Effector CD8-positive, alpha-beta T cell (primary cell): ENCODE data around the gene AP2M1.

ENCODE experiments used
- DNase-seq: peaks from one replicate; lab custom pipeline; 2025; lab: John Stamatoyannopoulos, UW

AP2M1 gene

DNA sequence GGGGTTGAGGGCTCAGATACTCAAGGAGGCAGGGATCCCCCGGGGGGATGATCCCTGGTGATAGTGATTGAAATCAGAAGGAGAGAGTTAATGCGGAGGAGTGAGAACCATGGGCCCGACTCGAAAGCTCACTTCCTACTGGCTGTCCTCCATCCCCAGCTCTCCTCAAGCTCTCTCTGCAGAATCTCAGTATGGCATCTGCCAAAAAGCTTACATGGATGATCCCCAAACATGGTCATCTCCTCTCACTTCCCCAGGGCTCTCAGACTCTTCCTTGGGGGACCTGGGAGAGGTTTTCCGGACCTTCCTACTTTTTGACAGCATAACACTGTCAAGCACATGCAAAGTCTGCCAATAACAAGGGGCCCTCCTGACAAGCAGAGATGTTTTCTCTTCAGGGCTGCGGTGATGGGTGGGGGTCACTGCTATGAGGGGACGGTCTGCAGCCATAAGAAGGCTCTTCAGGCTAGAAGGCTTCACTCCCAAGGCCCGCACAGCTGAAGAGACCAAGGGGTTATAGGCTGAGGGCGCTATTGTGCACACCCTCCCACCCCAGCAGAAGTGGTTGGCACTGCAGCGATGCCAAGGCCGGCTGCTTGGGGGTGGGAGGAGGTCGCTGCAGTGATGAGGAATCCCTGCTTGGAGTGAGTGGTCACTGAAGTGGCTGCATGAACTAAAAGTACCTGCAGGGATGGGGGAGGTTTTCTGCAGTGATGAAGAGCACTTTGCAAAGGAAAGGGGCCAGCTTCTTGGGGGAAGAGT is 53.9 kb downstream of the AP2M1 start:
- no peak for DNase-seq

DNA sequence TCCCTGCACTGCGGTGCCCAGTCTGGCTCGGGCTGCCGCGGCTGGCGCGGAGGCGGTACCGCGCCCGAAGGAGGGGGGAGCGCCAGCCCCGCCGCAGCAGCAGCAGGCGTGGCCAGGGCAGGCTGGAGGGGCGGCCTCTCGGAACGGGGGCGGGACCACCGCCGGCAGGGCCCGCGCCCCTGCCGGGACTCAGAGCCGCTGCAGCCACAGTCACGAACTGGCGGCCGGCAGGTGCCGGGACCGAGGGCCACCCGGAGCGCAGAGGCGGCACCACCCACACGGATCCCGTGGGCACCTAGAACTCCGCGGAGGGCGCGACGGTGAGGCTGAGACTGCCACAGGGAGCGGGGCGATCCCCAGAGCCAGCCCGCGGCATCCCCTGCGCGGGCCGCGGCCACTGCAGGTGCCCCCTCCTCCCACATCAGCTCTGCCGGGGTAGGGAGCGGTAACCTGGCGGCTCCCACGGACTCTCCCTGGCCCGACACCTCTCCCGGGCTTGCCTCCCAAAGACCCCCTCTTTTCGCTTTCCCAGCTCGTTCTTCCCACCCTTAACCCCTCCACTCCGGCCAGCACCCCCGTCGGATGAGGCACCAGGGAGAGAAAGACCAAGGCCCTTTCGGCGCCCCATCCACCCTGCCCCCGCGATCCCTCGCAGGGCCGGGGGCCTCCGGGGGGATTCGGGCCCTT is 54.9 kb downstream of the AP2M1 start, which contains the start of gene VWA5B2:
TSS of gene VWA5B2 (plus strand) at position 192 of the 687 bp plus-strand sequence. CDS start 944 bp downstream, outside the sequence.
- peak; percentile 55 for DNase-seq

DNA sequence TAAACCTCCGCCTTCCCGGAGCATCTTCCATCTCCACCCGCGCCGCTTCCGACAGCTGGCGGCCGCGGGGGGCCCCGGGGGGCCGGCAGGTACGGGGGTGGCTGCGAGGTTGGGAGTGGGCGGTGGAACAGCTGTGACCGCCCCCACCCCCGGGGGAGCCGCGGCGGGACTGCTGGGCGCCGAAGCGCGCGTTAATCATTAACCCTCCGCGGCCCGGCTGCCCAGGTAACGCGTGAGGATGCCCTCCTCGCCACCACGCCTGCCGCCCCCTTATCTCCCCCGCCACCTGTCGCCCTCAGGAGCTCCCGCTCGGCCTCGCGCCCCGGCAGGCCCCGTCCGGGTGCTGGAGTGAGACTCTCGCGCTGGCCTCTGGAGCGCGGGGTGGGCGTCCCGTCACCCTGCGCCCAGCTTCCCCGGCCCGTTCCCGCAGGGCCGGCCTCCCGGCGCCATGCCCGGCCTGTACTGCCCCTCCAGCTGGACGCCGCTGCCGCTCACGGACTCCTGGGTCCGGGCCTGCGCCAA is 55.5 kb downstream of the AP2M1 start:
- DNase-seq: no peak

DNA sequence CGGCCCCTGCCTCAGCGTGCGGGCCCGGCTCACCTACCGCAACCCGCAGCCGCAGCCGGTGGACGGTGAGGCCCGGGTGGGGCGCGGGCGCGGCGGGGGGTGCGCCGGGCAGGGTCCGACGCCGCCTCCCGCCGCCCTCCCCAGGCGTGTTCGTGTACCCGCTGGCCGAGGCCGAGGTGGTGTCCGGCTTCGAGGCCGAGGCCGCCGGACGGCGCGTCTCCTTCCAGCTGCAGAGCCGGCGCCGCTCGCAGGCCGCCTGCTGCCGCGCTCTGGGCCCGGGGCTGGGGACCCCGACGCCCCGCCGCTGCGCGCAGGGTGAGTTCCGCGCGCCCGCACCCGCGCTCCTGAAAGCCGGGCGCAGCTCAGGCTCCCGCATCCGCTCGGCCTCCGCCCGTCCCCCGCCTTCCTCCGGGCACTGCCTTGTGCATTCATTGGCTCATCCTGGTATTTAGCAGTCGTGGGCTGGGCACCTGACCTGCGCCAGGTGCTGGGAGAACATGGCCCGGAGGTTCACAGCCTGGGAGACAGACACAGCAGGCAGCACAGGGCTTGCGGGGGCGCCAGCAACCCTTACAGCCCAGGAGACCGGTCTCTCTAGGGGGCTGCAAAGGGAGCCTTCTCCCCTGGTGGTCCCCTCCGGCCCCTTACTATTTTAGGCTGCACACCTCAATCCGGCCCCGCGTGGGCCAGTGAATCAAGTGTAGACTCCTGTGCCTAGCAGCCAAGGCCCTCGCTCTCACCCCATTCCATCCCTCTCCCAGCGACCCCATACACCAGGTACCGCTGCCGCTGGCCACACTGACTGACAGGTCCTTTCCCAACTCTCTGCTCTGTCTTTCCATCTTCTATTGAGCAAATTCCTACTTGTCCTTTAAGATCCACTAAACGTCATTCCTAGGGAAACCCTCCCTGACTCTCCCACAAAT is 56.2 kb downstream of the AP2M1 start:
- DNase-seq: no peak

GRCh38 chr3:184231671-184232070 is 57.0 kb downstream of the AP2M1 start:
- no peak for DNase-seq

GRCh38 chr3:184233127-184233843 is 58.6 kb downstream of the AP2M1 start:
- no peak for DNase-seq
